Neural progenitor cell (in vitro differentiated cells): ENCODE data around the gene USP10. TPM values are rescaled to one million over a fixed set of nuclear protein-coding genes. Genes with fewer than 3 reads are reported as not detected.

ENCODE experiments used
- DNase-seq: peaks from one replicate; pipeline ENCODE4 v3.0.0-alpha.2; 2016; ENCODE audit warnings: low spot score
- H2AFZ ChIP-seq: fragments of 200-600 bp; sonication (generic); replicated peaks from 2 replicates; pipeline ENCODE4 v1.6.1; 2016; ENCODE audit warnings: antibody characterized with exemption
- H3F3A ChIP-seq: fragments of 200-600 bp; sonication (generic); 2 replicates; pipeline ENCODE4 v1.6.1; 2016; ENCODE audit warnings: antibody characterized with exemption, low read depth
- H3K27ac ChIP-seq: fragments of 200-600 bp; sonication (generic); 2 replicates; pipeline ENCODE4 v1.5.1; 2016; ENCODE audit warnings: mild to moderate bottlenecking
- H3K27me3 ChIP-seq: fragments of 200-600 bp; sonication (generic); 2 replicates; pipeline ENCODE4 v1.6.1; 2016; ENCODE audit warnings: mild to moderate bottlenecking, moderate library complexity
- H3K36me3 ChIP-seq: fragments of 200-600 bp; sonication (generic); 2 replicates; pipeline ENCODE4 v1.5.1; 2016
- H3K4me1 ChIP-seq: fragments of 200-600 bp; sonication (generic); 2 replicates; pipeline ENCODE4 v1.6.1; 2016; ENCODE audit warnings: mixed run types
- H3K4me2 ChIP-seq: fragments of 200-600 bp; sonication (generic); 2 replicates; pipeline ENCODE4 v1.6.1; 2016
- H3K4me3 ChIP-seq: fragments of 200-600 bp; sonication (generic); 2 replicates; pipeline ENCODE4 v1.5.1; 2016
- H3K79me2 ChIP-seq: fragments of 200-600 bp; sonication (generic); 2 replicates; pipeline ENCODE4 v1.6.1; 2016; ENCODE audit warnings: low read depth
- H3K9ac ChIP-seq: fragments of 200-600 bp; sonication (generic); 2 replicates; pipeline ENCODE4 v1.6.1; 2016
- H3K9me3 ChIP-seq: fragments of 200-600 bp; sonication (generic); 2 replicates; pipeline ENCODE4 v1.5.1; 2016; ENCODE audit warnings: low read depth
- H4K20me1 ChIP-seq: fragments of 200-600 bp; sonication (generic); 2 replicates; pipeline ENCODE4 v1.6.1; 2016; ENCODE audit warnings: low read depth
- H3K27ac Mint-ChIP-seq: 3 replicates; pipeline ENCODE4 v1.8.0; 2021; ENCODE audit warnings: mixed read lengths
- H3K27me3 Mint-ChIP-seq: 2 replicates; pipeline ENCODE4 v1.8.0; 2022; ENCODE audit warnings: low read depth, mild to moderate bottlenecking, inconsistent platforms, moderate library complexity, mixed read lengths; ENCODE audit not compliant: insufficient read depth
- H3K36me3 Mint-ChIP-seq: 3 replicates; pipeline ENCODE4 v1.8.0; 2021; ENCODE audit warnings: mixed read lengths
- H3K4me1 Mint-ChIP-seq: 3 replicates; pipeline ENCODE4 v1.8.0; 2021; ENCODE audit warnings: mixed read lengths
- H3K4me3 Mint-ChIP-seq: 3 replicates; pipeline ENCODE4 v1.8.0; 2021; ENCODE audit warnings: mild to moderate bottlenecking, moderate library complexity, mixed read lengths
- H3K9me3 Mint-ChIP-seq: 3 replicates; pipeline ENCODE4 v1.8.0; 2020; ENCODE audit warnings: mixed read lengths
- EZH2 ChIP-seq: fragments of 200-600 bp; sonication (generic); IDR thresholded peaks from 2 replicates; pipeline ENCODE4 v1.6.1; 2017; ENCODE audit warnings: antibody characterized with exemption, mild to moderate bottlenecking, moderate library complexity
- EZH2phosphoT487 ChIP-seq: fragments of 200-600 bp; sonication (generic); IDR thresholded peaks from 2 replicates; pipeline ENCODE4 v1.6.1; 2017; ENCODE audit warnings: antibody characterized with exemption
- total RNA-seq: library from RNA; depleted of rRNA; stranded (reverse); fragments of >200 nt; gene quantifications from 2 replicates; pipeline ENCODE4 v1.2.3, GENCODE V29; 2015; ENCODE audit warnings: low replicate concordance
- TF ChIP-seq, protein P1 (sequence below): fragments of 200-600 bp; sonication (generic); IDR thresholded peaks from 2 replicates; pipeline ENCODE4 v1.5.1; 2017; ENCODE audit warnings: antibody characterized with exemption, mild to moderate bottlenecking

USP10 gene
- total RNA-seq, 1 donor from 2014 or later: 130 TPM

DNA sequence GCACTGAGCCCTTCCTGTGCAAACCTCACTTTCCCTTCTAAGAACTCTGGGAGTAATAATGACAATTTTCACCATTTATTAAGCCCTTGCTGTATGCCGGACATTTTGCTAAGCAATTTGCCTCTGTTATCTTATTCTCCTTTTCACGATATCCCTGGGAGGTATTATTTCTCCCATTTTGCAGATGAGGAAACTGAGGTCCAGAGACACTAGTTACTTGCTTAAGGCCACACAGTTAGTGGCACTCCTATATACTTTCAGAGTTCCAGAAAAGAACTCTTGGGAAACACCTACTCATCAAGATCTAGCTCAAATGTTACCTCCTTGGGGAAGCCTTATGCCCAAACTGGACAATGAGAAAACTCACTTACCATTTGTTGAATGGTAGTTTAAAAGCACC, 4.8 kb upstream of the USP10 start:
- Histone ChIP-seq H3K27ac (no peak overlapping the region), H2AFZ (no peak overlapping the region), H3K79me2 (peaks cover 9% of the 10 kb centered on the region), H3K27me3 (no peaks in the 10 kb centered on the region), H3K4me3 (no peak overlapping the region), H4K20me1 (no peaks in the 10 kb centered on the region), H3K9me3 (no peaks in the 10 kb centered on the region), H3K36me3 (no peaks in the 10 kb centered on the region), H3K4me2 (no peak overlapping the region), H3K4me1 (peaks cover 12% of the 10 kb centered on the region), H3K9ac (no peak overlapping the region), H3F3A (peaks cover 10% of the 10 kb centered on the region)
- peaks cover 2% of the 10 kb centered on the region for H3K36me3 Mint-ChIP-seq
- H3K27ac Mint-ChIP-seq: no peak overlapping the region
- peaks cover 4% of the 10 kb centered on the region for H3K4me1 Mint-ChIP-seq
- TF ChIP-seq, protein P1, sequence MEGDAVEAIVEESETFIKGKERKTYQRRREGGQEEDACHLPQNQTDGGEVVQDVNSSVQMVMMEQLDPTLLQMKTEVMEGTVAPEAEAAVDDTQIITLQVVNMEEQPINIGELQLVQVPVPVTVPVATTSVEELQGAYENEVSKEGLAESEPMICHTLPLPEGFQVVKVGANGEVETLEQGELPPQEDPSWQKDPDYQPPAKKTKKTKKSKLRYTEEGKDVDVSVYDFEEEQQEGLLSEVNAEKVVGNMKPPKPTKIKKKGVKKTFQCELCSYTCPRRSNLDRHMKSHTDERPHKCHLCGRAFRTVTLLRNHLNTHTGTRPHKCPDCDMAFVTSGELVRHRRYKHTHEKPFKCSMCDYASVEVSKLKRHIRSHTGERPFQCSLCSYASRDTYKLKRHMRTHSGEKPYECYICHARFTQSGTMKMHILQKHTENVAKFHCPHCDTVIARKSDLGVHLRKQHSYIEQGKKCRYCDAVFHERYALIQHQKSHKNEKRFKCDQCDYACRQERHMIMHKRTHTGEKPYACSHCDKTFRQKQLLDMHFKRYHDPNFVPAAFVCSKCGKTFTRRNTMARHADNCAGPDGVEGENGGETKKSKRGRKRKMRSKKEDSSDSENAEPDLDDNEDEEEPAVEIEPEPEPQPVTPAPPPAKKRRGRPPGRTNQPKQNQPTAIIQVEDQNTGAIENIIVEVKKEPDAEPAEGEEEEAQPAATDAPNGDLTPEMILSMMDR: no peak
- no peak for TF ChIP-seq EZH2
- TF ChIP-seq EZH2phosphoT487: no peak
- H3K4me3 Mint-ChIP-seq: no peak overlapping the region
- DNase-seq: no peak
- H3K27me3 Mint-ChIP-seq: peaks cover 2% of the 10 kb centered on the region
- peaks cover 9% of the 10 kb centered on the region for H3K9me3 Mint-ChIP-seq

DNA sequence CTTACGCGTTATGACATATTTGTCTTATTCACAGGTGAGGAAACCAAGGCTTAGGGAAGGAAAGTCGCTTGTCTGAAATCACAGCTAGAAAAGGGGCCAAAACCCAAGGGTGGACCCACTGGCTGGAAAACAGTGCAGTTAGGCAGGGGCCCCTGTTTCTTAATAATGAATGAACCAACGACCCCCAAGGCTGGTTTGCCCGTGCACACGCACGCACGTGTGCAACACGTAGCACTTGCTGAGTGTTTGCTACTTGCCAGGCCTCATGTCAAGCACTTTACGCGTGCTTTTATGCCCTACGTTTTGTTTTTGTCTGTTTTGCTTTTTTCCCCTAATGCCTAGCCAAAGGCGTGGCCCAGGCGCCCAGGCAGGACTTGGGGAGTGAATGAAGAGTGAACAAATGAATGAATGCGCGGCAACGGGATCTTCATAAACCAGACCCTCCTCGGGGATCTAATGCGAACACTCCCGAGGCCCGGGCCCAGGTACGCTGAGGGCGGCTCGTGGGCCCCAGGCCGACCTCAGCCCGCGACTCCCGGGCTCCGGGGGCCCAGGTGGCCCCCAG, 571 bp upstream of the USP10 start:
- no peak for DNase-seq
- peak overlapping the region; percentile 87 for H3K27ac Mint-ChIP-seq
- Histone ChIP-seq H3K27me3 (no peaks in the 10 kb centered on the region), H3K9me3 (no peaks in the 10 kb centered on the region), H3K4me3 (peak overlapping the region; percentile 76), H3K4me2 (peak overlapping the region; percentile 98), H3K9ac (peak overlapping the region; percentile 74), H2AFZ (peak overlapping the region; percentile 96), H3F3A (peaks cover 10% of the 10 kb centered on the region), H3K27ac (no peak overlapping the region), H3K79me2 (peaks cover 51% of the 10 kb centered on the region), H3K4me1 (peaks cover 19% of the 10 kb centered on the region), H4K20me1 (peaks cover 38% of the 10 kb centered on the region), H3K36me3 (no peaks in the 10 kb centered on the region)
- peaks cover 33% of the 10 kb centered on the region for H3K4me1 Mint-ChIP-seq
- peaks cover 5% of the 10 kb centered on the region for H3K27me3 Mint-ChIP-seq
- no peaks in the 10 kb centered on the region for H3K9me3 Mint-ChIP-seq
- TF ChIP-seq EZH2: no peak
- no peak for TF ChIP-seq EZH2phosphoT487
- TF ChIP-seq, protein P1: no peak
- peak overlapping the region; percentile 92 for H3K4me3 Mint-ChIP-seq
- peaks cover 2% of the 10 kb centered on the region for H3K36me3 Mint-ChIP-seq

DNA sequence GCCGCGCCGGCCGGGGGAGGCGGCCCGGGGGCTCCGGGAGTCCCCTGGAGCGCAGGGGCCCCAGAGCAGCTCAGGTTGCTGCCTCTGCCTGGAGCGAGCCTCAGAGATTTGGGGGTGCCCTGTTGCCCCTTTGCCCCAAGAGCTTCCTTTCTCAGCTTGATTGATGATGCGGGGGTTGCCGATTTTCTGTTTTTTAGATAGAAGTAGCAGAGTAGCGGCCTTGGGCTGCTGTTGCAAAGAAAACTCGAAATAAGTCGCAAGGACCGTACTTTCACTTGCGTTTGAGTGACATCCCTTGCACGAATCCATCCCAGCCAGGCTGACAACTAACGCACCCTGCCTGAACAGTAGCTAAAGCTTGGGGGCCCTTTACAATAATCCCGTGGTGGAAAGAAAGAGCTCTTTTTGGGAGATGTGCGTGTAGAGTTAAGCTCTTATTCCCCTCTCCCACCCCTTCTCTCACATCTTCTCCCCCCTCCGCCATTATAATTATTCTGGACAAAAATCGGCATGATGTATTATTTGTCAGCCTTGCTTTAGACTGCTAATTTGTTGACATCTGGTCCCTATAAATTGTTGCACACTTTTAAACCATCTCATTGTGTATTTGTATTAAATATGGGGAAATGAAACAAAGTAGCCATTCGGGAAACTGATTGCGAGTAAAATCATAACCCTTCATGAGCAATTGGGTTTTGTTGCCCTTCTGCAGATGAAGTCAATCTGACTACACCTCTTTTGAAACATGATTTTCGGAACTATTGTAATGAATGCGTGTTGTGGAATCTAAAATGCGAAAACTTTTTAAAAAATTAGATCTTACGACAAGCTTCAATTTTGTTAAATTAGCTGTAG, 873 bp downstream of the USP10 start:
- Histone ChIP-seq H3K9ac (peak overlapping the region; percentile 93), H3K4me2 (peak overlapping the region; percentile 88), H3K9me3 (no peaks in the 10 kb centered on the region), H3K27me3 (no peaks in the 10 kb centered on the region), H4K20me1 (peaks cover 53% of the 10 kb centered on the region), H3F3A (peaks cover 10% of the 10 kb centered on the region), H3K4me1 (peaks cover 16% of the 10 kb centered on the region), H3K4me3 (peak overlapping the region; percentile 76), H3K79me2 (peaks cover 66% of the 10 kb centered on the region), H3K27ac (no peak overlapping the region), H2AFZ (no peak overlapping the region), H3K36me3 (no peaks in the 10 kb centered on the region)
- peak overlapping the region; percentile 100 for H3K4me3 Mint-ChIP-seq
- no peak for TF ChIP-seq EZH2
- no peak for TF ChIP-seq EZH2phosphoT487
- TF ChIP-seq, protein P1: no peak
- H3K4me1 Mint-ChIP-seq: peaks cover 43% of the 10 kb centered on the region
- H3K36me3 Mint-ChIP-seq: peaks cover 7% of the 10 kb centered on the region
- peak; percentile 70 for DNase-seq
- H3K27me3 Mint-ChIP-seq: peaks cover 5% of the 10 kb centered on the region
- peak overlapping the region; percentile 97 for H3K27ac Mint-ChIP-seq
- no peaks in the 10 kb centered on the region for H3K9me3 Mint-ChIP-seq
